Mammary epithelial cell (primary cell): ENCODE results near the gene ADGRV1.
"Not testable (repeated sequence)": the region's sequence is repeated elsewhere in the genome, so short reads cannot be mapped to it uniquely, and the experiment has no call there.

Experiments
- EZH2 ChIP-seq: IDR thresholded peaks from 2 replicates; pipeline ENCODE4 v1.6.1; 2012; ENCODE audit warnings: low read length, inconsistent platforms, borderline replicate concordance
- TF ChIP-seq, protein P1 (sequence below), 2 donors: IDR thresholded peaks in 1 of 2; conservative IDR thresholded peaks in 1 of 2; 2 replicates each; pipeline ENCODE4 v1.5.1; 2011 to 2012; ENCODE audit warnings: inconsistent platforms in 2 of 2, low read length in 2 of 2, mild to moderate bottlenecking in 2 of 2, control low read depth in 1 of 2, low read depth in 1 of 2; ENCODE audit not compliant: insufficient read depth in 1 of 2; ENCODE audit errors: extremely low read depth in 1 of 2

DNA sequence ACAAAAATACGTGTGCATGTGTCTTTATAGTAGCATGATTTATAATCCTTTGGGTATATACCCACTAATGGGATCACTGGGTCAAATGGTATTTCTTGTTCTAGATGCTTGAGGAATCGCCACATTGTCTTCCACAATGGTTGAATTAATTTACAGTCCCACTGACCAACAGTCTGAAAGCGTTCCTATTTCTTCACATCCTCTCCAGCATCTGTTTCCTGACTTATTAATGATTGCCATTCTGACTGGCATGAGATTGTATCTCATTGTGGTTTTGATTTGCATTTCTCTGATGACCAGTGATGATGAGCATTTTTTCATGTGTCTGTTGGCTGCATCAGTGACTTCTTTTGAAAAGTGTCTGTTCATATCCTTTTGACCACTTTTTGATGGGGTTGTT lies 18.0 kb downstream of the ADGRV1 start:
- TF ChIP-seq, protein P1, sequence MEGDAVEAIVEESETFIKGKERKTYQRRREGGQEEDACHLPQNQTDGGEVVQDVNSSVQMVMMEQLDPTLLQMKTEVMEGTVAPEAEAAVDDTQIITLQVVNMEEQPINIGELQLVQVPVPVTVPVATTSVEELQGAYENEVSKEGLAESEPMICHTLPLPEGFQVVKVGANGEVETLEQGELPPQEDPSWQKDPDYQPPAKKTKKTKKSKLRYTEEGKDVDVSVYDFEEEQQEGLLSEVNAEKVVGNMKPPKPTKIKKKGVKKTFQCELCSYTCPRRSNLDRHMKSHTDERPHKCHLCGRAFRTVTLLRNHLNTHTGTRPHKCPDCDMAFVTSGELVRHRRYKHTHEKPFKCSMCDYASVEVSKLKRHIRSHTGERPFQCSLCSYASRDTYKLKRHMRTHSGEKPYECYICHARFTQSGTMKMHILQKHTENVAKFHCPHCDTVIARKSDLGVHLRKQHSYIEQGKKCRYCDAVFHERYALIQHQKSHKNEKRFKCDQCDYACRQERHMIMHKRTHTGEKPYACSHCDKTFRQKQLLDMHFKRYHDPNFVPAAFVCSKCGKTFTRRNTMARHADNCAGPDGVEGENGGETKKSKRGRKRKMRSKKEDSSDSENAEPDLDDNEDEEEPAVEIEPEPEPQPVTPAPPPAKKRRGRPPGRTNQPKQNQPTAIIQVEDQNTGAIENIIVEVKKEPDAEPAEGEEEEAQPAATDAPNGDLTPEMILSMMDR (conservative IDR thresholded peaks at IDR 0.05 in 1 of 2, IDR thresholded peaks at IDR 0.05 in 1 of 2; ENCODE audit: extremely low read depth in 1 of 2, insufficient read depth in 1 of 2, low read depth in 1 of 2, low read length in 2 of 2), result not testable (repeated sequence)
- TF ChIP-seq EZH2, result not testable (repeated sequence)
